H1 (cell line): ENCODE measurements around the gene STK32C. TPM values are rescaled to one million over a fixed set of nuclear protein-coding genes. Genes with fewer than 3 reads are reported as not detected.

Experiments used
- ATF3 ChIP-seq: IDR thresholded peaks from 2 replicates; pipeline ENCODE4 v1.6.1; 2011; ENCODE audit warnings: low read depth, mild to moderate bottlenecking, low read length; ENCODE audit not compliant: insufficient read depth
- JUND ChIP-seq: IDR thresholded peaks from 2 replicates; pipeline ENCODE4 v1.6.1; 2011; ENCODE audit warnings: mild to moderate bottlenecking, improper control_type of control experiment, low read length
- PHF8 ChIP-seq: fragments of 200-600 bp; sonication (generic); conservative IDR thresholded peaks from 2 replicates; pipeline ENCODE4 v1.7.1; 2012; ENCODE audit warnings: low read depth, mild to moderate bottlenecking, inconsistent platforms, low read length, moderate library complexity
- RXRA ChIP-seq: IDR thresholded peaks from 2 replicates; pipeline ENCODE4 v1.6.1; 2011; ENCODE audit warnings: low read depth, mild to moderate bottlenecking, low read length, moderate library complexity; ENCODE audit not compliant: insufficient read depth
- SP4 ChIP-seq: IDR thresholded peaks from 2 replicates; pipeline ENCODE4 v1.6.1; 2012; ENCODE audit warnings: low read length, inconsistent platforms
- SRF ChIP-seq: IDR thresholded peaks from 2 replicates; pipeline ENCODE4 v1.6.1; 2011; ENCODE audit warnings: mild to moderate bottlenecking, low read depth, low read length, moderate library complexity
- TBP ChIP-seq: IDR thresholded peaks from 2 replicates; pipeline ENCODE4 v1.6.1; 2011; ENCODE audit warnings: low read depth, low read length, improper control_type of control experiment
- polyA plus RNA-seq, 7 experiments: library from polyadenylated mRNA; depleted of rRNA in 3 of 7; stranded (reverse) in 5 of 7; unstranded in 2 of 7; fragments of >200 nt in 5 of 7; fragments of 200-250 nt in 2 of 7; gene quantifications; 1 replicate in 5 of 7; 2 replicates in 1 of 7; 4 replicates in 1 of 7; pipeline versions ENCODE4 v1.2.1 to v1.2.3, GENCODE V29; 2011 to 2013; ENCODE audit warnings: missing spikeins in 2 of 7, mixed read lengths in 2 of 7
- total RNA-seq: library from RNA; stranded (reverse); fragmentation: NEBNext Ultra II Directional; extraction: Animal tissue kit (Norgen Biotek cat#: 25700); gene quantifications from 2 replicates; pipeline ENCODE4 v1.2.1, GENCODE V29; 2021

The STK32C gene
- total and polyA plus RNA-seq, 2 of the 8 experiments (the other 6 are each of a cell fraction or from before 2014, with no cell fraction given), result 10.6 to 15.6 TPM

GRCh38 chr10:132298038-132298881 lies 9.5 kb downstream of the STK32C start (continued):
- TF ChIP-seq TBP, result no peak
- no peak for TF ChIP-seq RXRA
- no peak for TF ChIP-seq JUND
- no peak for TF ChIP-seq SRF
- TF ChIP-seq ATF3, result no peak
- no peak for TF ChIP-seq SP4
- TF ChIP-seq PHF8, result no peak
